Anterior cingulate cortex (tissue), 58 donors: ENCODE measurements around the gene PRKACB.

Experiments
- DNase-seq, 58 donors: peaks; one replicate each; lab custom pipeline; 2025; lab: John Stamatoyannopoulos, UW

PRKACB gene

DNA sequence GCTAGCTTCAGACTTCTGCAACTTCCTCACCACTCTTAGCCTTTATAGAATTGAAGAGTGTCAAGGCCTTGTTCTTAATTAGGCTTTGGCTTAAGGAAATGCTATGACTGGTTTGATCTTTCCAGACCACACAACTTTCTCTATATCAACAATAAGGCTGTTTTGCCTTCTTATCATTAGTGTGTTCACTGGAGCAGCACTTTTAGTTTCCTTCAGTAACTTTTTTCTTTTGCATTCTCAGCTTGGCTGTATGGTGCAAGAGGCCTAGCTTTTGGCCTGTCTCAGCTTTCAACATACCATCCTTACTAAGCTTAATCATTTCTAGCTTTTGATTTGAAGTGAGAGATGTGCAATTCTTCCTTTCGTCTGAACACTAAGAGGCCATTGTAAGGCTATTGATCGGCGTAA lies 8.6 kb downstream of the PRKACB start:
- no peak for DNase-seq

DNA sequence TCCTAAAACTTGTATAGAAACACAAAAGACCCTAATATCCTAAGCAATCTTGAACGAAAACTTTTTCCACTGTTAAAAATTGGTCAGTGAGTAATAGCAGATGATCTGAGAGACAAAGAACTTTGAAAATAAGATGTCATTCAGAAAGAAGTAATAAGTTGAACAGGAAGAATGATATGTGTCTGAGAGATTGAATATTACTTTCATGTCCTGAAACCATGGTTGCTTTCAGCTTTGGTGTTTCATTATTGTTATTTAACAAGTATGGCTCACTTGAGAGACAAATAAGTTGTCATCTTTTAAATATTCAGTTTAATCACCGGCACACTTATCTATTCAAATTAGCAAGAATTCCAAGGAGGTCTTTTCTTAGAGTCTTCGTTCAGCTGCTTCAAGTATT lies 11.4 kb downstream of the PRKACB start:
- DNase-seq, result no peak

DNA sequence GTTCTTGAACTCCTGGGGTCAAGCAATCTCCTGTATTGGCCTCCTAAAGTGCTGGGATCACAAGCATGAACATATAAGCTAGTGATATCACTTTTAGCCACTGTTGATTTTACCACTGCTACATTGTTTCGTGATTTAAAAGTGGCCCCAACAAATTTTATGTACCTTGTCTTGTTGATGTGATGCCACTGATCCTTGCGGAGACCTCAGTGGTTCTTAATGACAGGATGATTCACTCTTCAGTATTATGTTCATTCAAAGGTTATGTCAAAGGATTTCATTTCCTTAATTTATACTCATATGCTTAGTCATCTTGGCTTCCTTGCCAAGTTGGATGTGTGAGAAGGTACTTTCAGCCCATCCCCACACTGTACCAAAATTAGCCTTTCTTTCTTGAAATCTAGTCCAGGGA lies 12.1 kb downstream of the PRKACB start:
- DNase-seq, result no peak

DNA sequence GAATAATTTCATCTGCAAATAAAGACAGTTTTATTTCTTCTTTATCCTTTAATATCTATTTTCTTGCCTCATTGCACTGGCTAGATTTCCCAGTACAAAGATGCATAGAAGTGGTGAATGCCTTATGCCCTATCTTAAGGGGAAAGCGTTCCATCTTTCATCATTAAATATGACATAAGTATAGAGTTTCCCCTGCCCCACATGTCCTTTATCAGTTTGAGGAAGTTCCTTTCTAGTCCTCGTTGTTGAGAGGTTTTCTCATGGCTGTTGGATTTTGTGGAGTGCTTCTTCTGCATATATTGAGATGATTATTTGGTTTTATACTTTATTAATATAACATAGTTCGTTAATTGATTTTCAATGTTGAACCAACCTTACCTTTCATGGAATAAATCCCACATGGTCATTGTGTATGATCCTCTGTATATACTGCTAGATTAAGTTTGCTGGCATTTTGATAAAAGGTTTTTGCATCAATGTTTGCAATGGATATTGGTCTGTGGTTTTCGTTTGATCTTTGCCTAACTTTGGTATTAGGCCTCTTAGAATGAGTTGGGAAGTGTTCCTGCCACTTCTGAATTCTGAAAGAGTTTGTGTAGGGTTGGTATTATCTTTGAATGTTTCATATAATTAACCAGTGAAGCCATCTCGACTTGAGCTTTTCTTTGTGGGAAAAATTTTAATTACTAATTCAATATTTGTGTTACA lies 15.6 kb downstream of the PRKACB start:
- DNase-seq, result no peak

DNA sequence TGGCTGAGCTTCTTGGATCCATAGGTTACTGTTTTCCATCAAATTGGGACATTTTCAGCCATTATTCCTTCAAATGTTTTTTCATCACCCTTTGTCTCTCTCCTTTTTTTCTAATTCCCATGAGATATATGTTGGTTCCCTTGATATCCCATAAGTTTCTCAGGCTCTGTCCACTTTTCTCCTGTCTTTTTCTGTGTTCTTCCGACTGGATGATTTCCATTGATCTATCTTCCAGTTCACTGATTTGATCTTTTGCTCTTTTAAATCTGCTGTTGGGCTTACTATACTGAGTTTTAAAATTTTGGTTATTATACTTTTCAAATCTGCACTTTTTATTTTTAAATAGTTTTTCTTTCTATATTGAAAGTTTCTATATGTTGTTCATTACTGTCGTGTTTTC lies 18.2 kb downstream of the PRKACB start:
- no peak for DNase-seq

DNA sequence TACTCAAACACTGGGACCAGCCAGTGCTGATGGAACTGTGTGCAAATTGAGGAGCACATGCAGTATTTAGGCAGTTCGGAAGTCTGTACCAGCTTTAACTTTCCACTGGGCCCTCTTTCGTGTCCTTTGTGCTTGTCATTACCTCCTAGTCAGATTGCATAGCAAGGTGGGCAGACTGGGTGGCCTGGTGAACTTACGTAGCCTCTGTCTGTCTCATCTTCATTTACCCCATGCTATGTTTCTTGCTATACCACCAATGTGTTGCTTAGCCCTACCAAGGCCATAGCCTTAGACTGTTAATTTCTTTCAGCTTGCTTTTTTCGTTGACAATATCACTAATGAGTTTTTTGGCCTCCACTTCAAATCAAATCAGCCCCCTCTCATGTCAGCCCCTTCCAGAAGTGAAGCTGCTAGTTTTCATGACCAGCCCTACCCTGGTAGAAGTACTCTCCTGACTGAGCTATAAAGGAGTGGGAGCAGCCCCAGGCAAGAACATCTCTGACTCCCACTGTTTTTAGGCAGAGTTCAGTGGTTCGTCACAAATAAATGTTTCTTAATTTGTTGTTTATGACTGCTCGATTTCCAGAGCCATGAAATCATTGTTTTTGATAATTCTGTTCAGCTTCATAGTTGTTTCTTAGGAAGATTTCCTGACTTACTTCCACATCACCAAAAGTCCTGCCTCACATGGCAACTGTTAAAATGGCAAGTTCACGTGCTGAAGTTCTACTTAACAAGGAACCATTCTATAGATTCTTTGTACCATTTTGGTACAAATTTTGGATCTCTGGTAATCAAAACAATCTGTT lies 19.3 kb downstream of the PRKACB start:
- peak in 1 of 58 donors; percentile 20 for DNase-seq

DNA sequence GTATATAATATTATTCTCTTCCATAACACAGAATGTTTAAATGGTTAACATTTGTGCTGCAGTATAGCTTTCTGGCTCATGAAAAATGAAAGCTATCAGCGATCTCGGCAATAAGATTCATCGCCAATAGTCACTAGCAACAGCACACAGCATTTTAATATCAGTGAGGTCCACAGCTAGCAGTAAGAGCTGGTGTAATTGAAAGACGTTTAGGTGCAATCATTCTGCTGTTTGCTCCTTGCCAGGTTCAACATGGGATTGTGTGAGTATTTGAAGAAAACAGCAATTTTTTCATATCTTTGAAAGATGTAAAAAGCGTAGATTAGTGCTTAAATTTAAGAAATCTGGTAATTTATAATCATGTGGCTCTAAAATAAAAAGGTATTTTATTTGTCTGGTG lies 20.1 kb downstream of the PRKACB start:
- no peak for DNase-seq

DNA sequence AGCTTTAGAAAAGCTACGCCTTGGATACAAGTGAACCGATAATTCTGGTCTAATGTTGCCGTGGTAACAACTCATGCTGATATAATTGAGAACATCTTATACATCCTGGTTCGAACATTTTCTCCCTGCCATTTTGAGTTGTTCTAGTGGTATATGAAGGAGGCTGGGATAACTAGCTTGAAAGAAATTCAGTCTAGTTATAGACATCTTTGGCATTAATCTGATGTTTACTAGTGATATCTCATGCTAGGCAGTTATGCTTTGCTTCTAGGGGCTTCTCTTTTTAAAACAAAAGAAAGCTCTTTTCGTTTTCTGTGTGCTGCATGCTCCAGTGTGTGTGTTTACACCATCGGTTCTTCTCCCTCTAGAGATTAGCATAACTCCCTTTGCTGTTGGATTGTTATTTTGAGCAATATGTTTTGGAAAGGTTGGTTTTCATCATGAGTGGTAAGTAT lies 20.5 kb downstream of the PRKACB start:
- peak in 2 of 58 donors; percentile 64 to 72 for DNase-seq

DNA sequence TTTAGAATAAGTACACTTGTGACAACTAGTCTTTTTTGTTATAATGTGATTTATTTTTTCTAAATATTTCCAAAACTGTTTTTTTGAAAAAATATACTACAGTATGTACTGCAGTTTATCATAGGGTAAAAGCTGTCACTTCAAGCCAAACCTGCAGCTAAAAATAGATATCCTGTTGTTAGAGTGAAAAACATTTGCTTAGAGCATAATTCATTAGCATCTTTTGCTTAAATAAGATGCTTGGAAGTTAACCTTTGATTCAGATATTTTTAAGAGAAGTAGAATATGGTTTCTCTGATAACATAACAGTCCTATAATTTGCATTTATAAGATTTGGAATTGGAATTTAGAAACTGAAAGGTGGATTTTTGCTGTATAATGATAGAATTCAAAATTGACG lies 21.5 kb downstream of the PRKACB start:
- no peak for DNase-seq

DNA sequence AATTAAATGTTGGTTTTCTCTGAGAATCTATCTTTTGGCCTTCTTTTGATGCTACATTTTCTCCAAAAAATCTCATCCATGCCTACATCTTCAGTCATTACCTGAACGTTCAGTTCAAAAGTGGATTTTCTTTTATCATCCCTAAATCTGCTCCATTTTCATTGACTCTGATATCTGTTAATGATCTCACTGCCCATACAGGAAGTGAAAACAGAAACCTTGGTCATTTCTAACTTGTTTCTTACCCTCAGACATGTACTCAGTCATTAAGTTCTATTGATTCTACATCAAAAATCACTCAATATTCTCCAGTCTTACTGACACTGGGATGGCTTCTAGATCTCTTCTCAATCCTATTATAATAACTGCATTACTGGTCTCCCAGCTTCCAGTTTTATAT lies 22.7 kb downstream of the PRKACB start:
- no peak for DNase-seq

DNA sequence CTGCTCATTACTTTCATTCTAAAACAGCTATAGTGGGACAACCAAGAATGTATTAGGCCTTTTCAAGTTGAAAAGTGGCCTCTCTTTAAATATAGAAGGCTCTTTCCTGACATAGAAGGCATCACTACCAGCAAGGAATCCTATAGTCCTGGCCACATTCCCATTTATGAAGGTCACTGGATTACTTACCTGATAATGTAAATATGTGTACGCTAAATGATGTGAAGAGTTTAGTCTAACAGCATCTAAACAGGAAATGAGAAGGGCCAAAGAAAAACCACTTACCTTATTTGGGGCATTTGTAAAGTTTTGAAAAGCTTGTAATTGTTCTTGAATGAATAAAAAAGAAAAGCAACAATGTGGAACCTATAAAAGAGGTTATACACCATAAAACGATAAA lies 24.7 kb downstream of the PRKACB start:
- DNase-seq, result no peak

DNA sequence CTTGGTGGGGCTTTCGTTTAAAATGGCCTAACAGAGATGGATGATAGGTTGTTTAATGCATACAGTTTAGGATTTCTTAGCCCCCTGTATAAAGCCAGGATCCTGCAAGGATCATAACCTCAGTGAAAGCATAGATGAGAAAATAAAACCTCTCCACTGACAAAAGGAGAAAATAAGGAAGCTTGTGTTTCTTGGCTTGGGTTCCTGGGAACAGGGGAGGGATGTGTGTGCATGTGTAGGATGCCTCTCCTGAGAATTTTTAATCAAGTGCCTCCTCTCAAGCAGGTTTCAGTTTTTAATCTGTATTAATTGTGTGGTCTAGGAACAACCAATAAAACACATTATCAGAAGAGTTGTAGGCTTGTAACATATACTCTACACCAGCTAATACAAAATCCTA lies 26.1 kb downstream of the PRKACB start:
- no peak for DNase-seq

DNA sequence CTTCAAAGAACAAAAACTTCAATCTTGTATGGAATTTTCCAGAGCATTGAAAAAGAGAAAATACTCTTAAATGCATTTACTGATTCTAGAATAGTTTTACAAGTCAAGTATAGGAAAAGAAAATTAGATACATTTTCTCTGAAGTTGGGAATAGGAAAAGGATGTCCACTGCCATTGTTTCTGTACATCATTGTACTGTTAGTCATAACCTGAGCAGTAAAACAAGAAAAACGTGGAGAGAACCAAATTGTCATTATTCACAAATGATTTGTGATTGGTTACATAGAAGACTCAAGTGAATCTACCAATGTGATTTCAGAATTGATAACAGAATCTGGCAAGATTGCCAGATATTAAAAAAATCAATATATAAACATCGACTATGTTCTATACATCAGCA lies 27.4 kb downstream of the PRKACB start:
- no peak for DNase-seq

DNA sequence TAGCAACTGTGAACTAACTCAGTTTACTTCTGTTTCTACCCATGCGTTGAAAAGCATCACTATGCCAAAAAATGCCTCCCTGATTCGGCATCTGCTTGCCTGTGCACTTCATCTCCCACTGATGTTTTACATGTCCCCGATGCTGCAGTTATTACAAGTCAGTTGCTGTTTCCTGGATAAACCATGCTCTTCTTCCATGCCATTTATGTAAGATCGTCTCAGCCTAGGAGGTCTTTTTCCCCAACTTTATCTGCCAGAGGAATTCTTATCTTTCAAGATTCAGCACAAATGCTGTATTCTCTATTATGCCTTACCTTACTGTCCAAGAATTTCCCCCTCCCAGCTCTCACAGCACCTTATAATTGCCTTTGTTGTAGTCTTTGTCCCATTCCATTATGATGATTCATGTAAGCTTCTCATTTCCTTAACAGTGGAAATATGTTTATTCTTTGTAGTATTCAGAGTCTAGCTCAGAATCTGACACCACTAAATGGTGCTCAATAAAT lies 30.0 kb downstream of the PRKACB start:
- DNase-seq, result peak in 1 of 58 donors; percentile 18

DNA sequence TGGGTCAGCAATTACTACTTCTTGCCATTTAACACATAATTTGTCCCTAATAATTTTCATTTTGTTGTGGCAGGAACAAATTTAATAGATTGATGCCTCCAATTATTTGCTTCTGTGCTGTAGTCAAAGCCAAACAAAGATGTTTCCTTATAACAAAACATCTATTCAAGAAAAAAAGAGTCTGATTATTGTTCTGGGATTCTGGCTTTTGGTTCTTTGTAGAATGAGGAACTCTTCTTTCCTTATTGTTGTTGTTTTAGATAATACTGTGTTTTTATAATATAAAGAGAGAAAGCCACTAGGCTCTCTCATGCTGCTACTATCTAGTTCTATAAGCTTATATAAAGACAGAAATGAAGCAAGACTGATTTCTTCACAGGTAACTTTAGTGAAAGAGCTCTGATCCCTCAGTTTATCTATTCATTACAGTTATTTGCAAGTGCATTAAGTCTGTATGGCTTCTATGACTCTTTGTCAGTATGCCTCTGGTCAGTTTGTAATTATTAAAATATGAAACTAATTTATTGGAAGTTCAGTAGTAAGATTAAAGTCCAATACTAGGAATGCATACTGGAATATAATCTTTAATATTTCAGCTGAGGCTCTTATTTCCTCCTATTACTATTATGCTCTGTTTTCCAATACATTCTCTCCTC lies 37.4 kb downstream of the PRKACB start:
- peak in 1 of 58 donors; percentile 32 for DNase-seq

DNA sequence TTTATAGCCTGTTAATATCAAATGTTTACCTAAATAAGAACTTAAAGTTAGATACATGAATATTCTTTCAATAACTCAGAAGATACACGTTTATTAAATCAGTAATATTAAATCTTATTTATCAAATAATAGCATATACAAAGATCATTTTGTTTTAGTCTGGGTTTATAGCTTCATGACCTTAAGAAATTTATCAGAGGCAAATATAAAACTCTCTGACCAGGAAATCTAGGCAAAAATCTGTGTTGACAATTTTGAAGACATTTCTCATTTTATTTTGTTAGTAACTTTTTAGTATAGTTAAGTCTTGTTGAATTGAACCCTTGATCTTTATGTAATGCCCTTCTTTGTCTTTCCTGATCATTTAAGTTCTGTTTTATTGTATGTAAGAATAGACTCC lies 46.4 kb downstream of the PRKACB start:
- DNase-seq, result no peak

DNA sequence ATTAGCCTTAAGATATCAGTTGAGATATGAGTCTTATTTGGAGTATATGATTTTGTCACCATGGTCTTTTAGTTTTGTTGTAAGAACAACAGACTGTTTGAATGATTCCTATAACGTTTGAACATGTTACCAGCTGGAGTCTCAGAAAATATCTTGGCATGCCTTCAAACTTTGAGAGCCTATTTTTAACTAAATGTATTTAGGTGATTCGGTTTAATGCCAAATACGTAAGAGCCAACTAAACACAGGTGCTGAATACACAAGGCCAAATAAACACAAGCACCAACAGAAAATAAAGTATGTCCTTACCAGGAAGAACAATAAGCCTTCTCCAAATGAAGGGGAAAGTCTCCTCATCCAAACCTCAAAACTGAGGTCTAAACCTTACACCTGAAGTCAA lies 48.6 kb downstream of the PRKACB start:
- DNase-seq, result no peak

DNA sequence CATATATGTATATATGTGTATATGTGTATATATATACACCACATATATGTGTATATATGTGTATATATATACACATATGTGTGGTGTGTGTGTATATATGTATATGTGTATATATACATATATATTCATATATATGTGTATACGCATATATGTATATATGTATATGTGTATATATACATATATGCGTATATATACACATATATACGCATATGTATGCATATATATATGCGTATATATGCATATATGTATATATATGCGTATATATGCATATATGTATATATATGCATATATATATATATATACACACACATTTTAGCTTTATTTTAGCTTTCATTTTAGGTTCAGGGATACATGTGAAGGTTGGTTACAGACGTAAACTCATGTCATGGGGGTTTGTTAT lies 54.8 kb downstream of the PRKACB start:
- no peak for DNase-seq

DNA sequence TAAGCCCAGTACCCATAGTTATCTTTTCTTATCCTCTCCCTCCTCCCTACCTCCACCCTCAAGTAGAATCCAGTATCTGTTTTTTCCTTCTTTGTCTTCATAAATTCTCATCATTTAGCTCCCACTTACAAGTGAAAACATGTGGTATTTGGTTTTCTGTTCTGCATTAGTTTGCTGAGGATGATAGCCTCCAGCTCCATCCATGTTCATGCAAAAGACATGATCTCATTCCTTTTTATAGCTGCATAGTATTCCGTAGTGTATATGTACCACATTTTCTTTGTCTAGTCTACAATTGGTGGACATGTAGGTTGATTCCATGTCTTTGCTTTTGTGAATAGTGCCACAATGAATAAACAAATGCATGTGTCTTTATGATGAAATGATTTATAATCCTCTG lies 55.2 kb downstream of the PRKACB start:
- no peak for DNase-seq

DNA sequence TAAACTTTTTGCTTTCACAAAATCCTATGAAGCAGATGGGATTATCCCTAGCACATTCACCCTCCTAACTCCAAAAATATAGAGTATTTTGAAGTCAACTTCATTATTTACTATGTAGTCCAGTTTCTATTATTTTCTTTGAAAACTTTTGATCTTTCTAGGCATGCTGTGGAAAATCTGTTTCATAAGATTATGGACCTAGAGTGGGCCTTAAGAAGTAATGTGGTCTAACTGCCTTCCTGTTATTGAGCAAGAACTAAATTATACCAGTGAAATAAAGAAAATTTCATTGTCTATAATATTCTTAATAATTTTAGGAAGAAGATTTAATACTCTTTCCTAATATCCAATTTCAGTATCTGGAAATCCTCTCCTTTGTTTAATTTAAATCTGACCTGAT lies 58.1 kb downstream of the PRKACB start:
- DNase-seq, result no peak

DNA sequence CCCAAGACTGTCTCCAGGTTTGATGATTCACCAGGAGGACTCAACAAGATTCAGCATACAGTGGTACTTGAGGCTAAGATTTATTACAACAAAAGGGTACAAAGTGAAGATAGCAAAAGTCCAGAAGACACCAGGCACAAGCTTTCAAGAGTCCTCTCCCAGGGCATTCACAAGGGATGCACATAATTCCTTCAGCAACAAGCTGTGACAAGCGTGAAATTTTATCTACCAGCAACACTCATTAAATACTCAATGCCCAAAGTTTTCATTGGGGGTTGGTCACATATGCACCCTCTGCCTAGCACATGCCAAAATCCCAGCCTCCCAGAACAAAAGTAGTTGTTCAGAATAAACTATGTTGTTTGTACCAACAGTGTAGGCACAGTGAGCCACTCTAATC lies 62.3 kb downstream of the PRKACB start:
- no peak for DNase-seq
